Fibroblast of lung (primary cell): ENCODE measurements around the gene C1orf115. TPM values are rescaled to one million over a fixed set of nuclear protein-coding genes. Genes with fewer than 3 reads are reported as not detected.

Experiments used
- DNase-seq, 2 donors: peaks; one replicate each; pipeline versions ENCODE4 v3.0.0 to v3.0.0-alpha.2; 2010; ENCODE audit warnings: low read depth in 2 of 2
- H2AFZ ChIP-seq: 2 replicates; pipeline ENCODE4 v1.5.1; 2012; ENCODE audit warnings: low read length, control low read depth, inconsistent platforms
- H3K27ac ChIP-seq: 2 replicates; pipeline ENCODE4 v1.5.1; 2011; ENCODE audit warnings: low read length, control low read depth; ENCODE audit not compliant: insufficient read depth
- H3K27me3 ChIP-seq: 2 replicates; pipeline ENCODE4 v1.5.1; 2011; ENCODE audit warnings: mild to moderate bottlenecking, low read length; ENCODE audit not compliant: control insufficient read depth, insufficient read depth
- H3K36me3 ChIP-seq: 2 replicates; pipeline ENCODE4 v1.5.1; 2011; ENCODE audit warnings: low read length; ENCODE audit not compliant: control insufficient read depth, insufficient read depth
- H3K4me1 ChIP-seq: 2 replicates; pipeline ENCODE4 v1.5.1; 2011; ENCODE audit warnings: low read length; ENCODE audit not compliant: control insufficient read depth, insufficient read depth; ENCODE audit errors: extremely low read depth
- H3K4me2 ChIP-seq: 2 replicates; pipeline ENCODE4 v1.5.1; 2011; ENCODE audit warnings: low read length, control low read depth; ENCODE audit not compliant: insufficient read depth; ENCODE audit errors: extremely low read depth
- H3K4me3 ChIP-seq, 4 experiments: fragments of 200-600 bp in 1 of 4; sonication (generic) in 1 of 4; replicated peaks in 1 of 4; 2 replicates each; pipeline ENCODE4 v1.5.1; 2011 to 2016; ENCODE audit warnings: low read length in 4 of 4, low read depth in 3 of 4, mild to moderate bottlenecking in 3 of 4, control low read depth in 2 of 4, inconsistent platforms in 1 of 4, mixed read lengths in 1 of 4; ENCODE audit not compliant: insufficient read depth in 1 of 4; ENCODE audit errors: control extremely low read depth in 1 of 4
- H3K79me2 ChIP-seq: 2 replicates; pipeline ENCODE4 v1.5.1; 2012; ENCODE audit warnings: mild to moderate bottlenecking, low read length, inconsistent platforms; ENCODE audit not compliant: control insufficient read depth, insufficient read depth
- H3K9ac ChIP-seq: 2 replicates; pipeline ENCODE4 v1.5.1; 2011; ENCODE audit warnings: mild to moderate bottlenecking, low read length, control low read depth; ENCODE audit not compliant: insufficient read depth
- H3K9me3 ChIP-seq: 2 replicates; pipeline ENCODE4 v1.5.1; 2012; ENCODE audit warnings: low read depth, low read length; ENCODE audit not compliant: control insufficient read depth, insufficient read depth
- H4K20me1 ChIP-seq: 2 replicates; pipeline ENCODE4 v1.5.1; 2011; ENCODE audit warnings: low read length; ENCODE audit not compliant: control insufficient read depth, insufficient read depth; ENCODE audit errors: extremely low read depth
- CTCF ChIP-seq, 2 donors: IDR thresholded peaks in 1 of 2; conservative IDR thresholded peaks in 1 of 2; 1 replicate in 1 of 2; 2 replicates in 1 of 2; pipeline ENCODE4 v1.5.1; 2011 to 2012; ENCODE audit warnings: low read length in 2 of 2, control low read depth in 1 of 2, inconsistent platforms in 1 of 2, low read depth in 1 of 2, mild to moderate bottlenecking in 1 of 2
- EZH2 ChIP-seq: IDR thresholded peaks from 2 replicates; pipeline ENCODE4 v1.5.1; 2012; ENCODE audit warnings: low read length, control low read depth, mild to moderate bottlenecking; ENCODE audit errors: missing control alignments
- polyA plus RNA-seq, 2 donors: library from polyadenylated mRNA; depleted of rRNA in 1 of 2; stranded (reverse) in 1 of 2; unstranded in 1 of 2; fragments of >200 nt; gene quantifications; 2 replicates each; pipeline ENCODE4 v1.2.1, GENCODE V29; 2011 to 2012; ENCODE audit warnings: missing spikeins in 1 of 2
- total RNA-seq: library from RNA; depleted of rRNA; stranded (reverse); fragments of >200 nt; gene quantifications from 2 replicates; pipeline ENCODE4 v1.2.1, GENCODE V29; 2014

The C1orf115 gene
- total and polyA plus RNA-seq, 2 donors (not counting 1 experiment from before 2014, with no cell fraction given) = 2.2 to 3.3 TPM

- no peaks in the 10 kb centered on the region for H3K36me3 ChIP-seq
- H2AFZ ChIP-seq = no peak overlapping the region
- DNase-seq = no peak
- no peaks in the 10 kb centered on the region for H3K79me2 ChIP-seq
- H4K20me1 ChIP-seq = no peaks in the 10 kb centered on the region
- no peak overlapping the region for H3K27ac ChIP-seq
- peak overlapping the region in 2 of 4 experiments; percentile 42 to 62 for H3K4me3 ChIP-seq
- H3K27me3 ChIP-seq = peaks cover 8% of the 10 kb centered on the region
- no peak overlapping the region for H3K4me2 ChIP-seq
- no peaks in the 10 kb centered on the region for H3K9me3 ChIP-seq
- TF ChIP-seq EZH2 (no peak), CTCF (conservative IDR thresholded peaks at IDR 0.05 in 1 of 2, IDR thresholded peaks at IDR 0.05 in 1 of 2; ENCODE audit: low read depth in 1 of 2, low read length in 2 of 2) (no peak)
- H3K9ac ChIP-seq = no peak overlapping the region
- H3K4me1 ChIP-seq = no peaks in the 10 kb centered on the region
Measured at GRCh38 chr1:220691053-220691684, 1.0 kb downstream of the C1orf115 start.

- no peaks in the 10 kb centered on the region for H4K20me1 ChIP-seq
- H3K79me2 ChIP-seq = no peaks in the 10 kb centered on the region
- H2AFZ ChIP-seq = no peak overlapping the region
- H3K4me3 ChIP-seq = no peak overlapping the region
- H3K27ac ChIP-seq = no peak overlapping the region
- H3K36me3 ChIP-seq = no peaks in the 10 kb centered on the region
- TF ChIP-seq CTCF (conservative IDR thresholded peaks at IDR 0.05 in 1 of 2, IDR thresholded peaks at IDR 0.05 in 1 of 2; ENCODE audit: low read depth in 1 of 2, low read length in 2 of 2) (no peak), EZH2 (no peak)
- no peak overlapping the region for H3K9ac ChIP-seq
- H3K4me1 ChIP-seq = no peaks in the 10 kb centered on the region
- peaks cover 8% of the 10 kb centered on the region for H3K27me3 ChIP-seq
- no peaks in the 10 kb centered on the region for H3K9me3 ChIP-seq
- H3K4me2 ChIP-seq = no peak overlapping the region
- DNase-seq = peak in 1 of 2 donors; percentile 74
Measured at GRCh38 chr1:220692436-220693228, 2.5 kb downstream of the C1orf115 start.

DNA sequence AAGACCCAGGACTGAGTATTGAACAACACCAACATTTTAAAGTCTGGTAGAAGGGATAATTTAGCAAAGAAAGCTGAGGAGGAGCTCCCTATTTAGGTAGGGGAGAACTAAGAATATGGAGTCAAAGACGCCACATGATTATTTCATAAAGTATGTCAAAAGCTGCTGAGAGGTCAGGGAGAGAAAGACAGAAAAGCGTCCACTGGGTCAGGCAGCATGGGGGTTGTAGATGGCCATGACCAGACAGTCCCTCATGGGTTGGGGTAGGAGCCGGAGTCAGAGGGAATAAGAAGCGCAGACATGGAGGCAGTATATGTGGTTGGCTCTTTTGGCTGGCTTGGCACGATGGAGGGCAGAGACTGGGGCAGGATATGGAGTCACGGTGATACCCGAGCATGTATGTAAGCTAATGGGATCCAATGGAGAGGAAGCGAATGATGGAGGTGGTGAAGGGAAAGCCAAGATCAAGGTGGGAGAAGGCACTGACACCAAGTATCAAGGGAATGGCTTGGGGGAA lies 4.8 kb downstream of the C1orf115 start:
- no peaks in the 10 kb centered on the region for H3K9me3 ChIP-seq

More for the DNA sequence above, 4.8 kb downstream of the C1orf115 start:
- H3K27ac ChIP-seq = no peak overlapping the region
- TF ChIP-seq CTCF (conservative IDR thresholded peaks at IDR 0.05 in 1 of 2, IDR thresholded peaks at IDR 0.05 in 1 of 2; ENCODE audit: low read depth in 1 of 2, low read length in 2 of 2) (no peak), EZH2 (no peak)
- no peak overlapping the region for H3K4me2 ChIP-seq
- H3K9ac ChIP-seq = no peak overlapping the region
- DNase-seq = no peak
- no peaks in the 10 kb centered on the region for H3K36me3 ChIP-seq
- H2AFZ ChIP-seq = no peak overlapping the region
- no peaks in the 10 kb centered on the region for H3K79me2 ChIP-seq
- no peaks in the 10 kb centered on the region for H4K20me1 ChIP-seq
- H3K4me3 ChIP-seq = no peak overlapping the region
- H3K27me3 ChIP-seq = peaks cover 8% of the 10 kb centered on the region
- no peaks in the 10 kb centered on the region for H3K4me1 ChIP-seq
